HUDEP-2 (cell line): ENCODE measurements around the gene RTP3.

ENCODE experiments used
- DNase-seq, 76 experiments: peaks; one replicate each; lab custom pipeline; 2025; ENCODE audit not compliant: unreplicated experiment in 76 of 76; lab: John Stamatoyannopoulos, UW

The RTP3 gene

GRCh38 chr3:46497556-46498265 is at the start of gene RTP3:
RTP3 (plus strand) TSS chr3:46497976; CDS start chr3:46498063, 87 bp downstream.
- no peak for DNase-seq

DNA sequence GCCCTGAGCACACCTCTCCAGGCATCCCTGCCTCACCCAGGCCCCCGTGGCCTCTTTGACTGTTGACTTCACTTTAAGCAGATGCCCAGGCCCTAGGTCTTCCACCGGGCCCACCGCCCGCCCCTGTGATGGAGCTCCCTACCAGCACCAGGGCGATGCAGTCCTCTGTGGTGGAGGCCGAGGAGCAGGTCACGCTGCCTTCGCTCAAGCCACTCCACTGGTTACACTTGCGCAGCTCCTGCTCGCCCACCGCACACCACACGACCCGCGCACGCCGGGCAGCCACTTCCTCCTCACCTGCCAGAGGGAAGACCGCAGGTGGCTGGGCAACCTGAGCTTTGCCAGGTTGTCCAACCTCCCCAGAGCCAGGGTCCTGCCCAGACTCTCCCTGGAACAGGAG is 49.1 kb upstream of the RTP3 start:
- no peak for DNase-seq

DNA sequence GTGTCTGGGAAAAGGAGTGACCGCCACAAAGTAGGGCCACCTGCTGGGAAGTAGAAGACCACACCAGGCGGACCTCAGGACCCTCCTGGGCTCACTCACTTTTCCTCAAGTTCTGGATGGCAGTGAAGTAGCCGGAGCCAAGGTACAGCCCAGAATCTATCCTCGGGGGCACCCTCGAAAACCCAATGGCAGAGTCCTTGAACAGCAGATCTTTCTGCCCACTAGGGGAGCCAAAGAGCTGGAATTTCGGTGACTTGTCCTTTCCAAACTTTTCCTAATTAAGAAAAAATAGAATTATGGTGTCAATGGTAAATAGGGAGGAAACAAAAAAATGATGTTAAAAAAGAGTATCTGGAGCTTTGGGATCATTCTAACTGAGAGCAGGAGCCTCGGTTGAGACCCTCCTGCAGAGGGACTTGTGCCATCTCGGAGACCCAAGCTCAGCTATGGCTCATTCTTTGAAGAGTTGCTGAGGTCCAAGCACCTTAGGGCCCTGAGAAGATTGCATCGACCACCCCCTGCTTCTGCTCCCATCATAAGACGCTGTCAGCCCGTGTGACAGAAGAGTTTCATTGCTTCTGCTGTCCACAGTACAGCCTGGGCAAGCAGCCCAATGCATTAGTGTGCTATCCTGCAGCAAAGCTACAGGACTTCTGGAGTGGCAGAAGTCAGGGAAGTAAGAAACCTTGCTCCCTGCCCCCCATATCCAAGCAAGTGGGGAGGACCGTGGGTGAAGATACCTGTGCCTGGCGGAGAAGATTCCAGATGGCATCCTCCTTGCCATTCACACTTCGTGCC is 47.8 kb upstream of the RTP3 start:
- peak in 10 of 76 experiments; percentile 3 to 19 (median 9) for DNase-seq

DNA sequence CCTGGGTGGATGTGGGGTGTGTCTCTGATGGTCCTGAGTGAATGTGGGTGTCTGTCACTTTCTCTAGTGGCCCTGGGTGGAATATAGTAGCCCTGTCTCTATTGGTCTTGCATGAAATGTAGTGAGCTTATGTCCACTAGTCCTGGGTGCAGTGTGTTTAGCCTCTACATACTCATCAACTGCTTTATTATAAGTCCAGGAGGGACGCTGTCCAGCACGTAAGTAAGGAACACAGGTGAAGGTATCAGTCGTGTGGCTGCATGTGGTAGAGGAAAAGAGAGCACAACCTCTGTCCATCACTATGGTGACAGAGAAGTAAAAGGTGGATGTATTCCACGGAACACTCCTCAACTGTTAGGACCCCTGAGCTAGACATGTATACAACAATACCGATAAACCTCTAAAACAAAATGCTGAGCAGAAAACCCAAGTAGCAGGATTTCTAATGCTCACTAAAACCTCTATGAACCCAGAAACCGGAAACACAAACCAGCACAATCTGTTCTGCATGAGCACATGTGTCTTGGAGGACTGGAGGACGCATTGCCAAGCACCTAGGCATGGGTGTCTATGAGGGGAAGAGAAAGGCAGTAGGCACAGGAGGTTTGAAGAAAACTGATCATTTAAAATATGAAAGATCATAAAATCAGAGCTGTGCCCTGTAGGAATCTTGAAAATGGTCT is 44.1 kb upstream of the RTP3 start:
- DNase-seq: no peak

DNA sequence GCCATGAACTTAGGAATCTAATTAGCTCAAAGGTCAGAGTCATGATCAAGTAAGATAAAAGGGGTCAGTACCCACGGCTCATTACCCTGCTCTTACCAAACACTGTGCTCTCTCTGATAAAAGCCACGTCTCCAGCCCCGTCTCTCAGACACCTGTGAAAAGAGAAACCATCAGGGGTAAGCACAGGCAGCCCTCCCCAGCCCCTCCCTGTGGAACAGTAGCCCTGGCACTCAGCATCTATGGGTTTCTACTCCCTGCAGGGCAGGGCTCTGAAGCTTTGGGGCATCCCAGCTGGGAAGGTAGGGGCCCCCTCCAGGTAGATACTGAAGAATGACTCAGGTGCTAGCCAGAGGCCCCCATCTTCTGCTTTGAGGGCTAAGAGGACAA is 43.6 kb upstream of the RTP3 start:
- no peak for DNase-seq

- no peak for DNase-seq
Observed at GRCh38 chr3:46454606-46455005, 43.2 kb upstream of the RTP3 start.

DNA sequence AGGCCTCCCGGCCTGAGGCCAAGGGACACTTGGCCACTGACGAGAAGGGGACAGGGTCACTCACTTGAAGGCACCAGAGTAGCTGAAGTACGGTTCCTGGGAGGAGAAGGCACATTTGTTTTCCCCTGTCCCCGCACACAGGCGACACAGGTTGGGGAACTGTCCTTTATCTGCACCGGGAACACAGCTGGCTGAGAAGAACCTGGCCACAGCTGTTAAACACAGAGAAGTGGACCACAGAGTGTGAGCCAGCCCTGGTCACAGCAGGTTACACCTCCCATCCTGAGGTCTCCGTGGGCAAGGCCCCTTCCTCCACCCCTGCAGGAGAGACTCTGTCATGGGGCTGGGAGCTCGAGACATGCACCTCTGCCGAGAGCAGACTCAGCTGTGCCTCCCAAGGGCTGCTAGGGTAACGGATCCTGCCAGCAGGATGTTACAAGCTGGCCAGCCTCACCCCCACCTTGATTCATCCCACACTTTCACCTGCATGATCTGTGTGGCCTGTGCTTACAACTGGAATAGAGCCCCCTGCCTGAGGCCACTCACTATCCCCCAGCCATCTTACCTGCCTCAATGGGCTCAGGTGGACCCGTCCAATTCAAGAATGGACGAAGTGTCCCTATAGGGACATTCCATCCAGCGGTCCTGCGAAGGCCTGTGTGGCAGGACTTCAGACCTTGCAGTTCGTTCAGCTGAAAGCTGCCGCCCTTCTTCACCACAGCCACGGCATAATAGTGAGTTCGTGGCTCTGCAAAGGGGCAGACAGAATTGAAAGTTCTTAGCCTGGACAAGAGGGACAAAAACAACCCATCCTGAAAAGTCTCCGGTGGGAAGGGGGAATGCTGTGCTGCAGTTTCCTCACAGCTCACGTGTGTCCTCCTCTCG is 42.3 kb upstream of the RTP3 start:
- DNase-seq: no peak

- DNase-seq: no peak
Observed at GRCh38 chr3:46456118-46456517, 41.7 kb upstream of the RTP3 start.

- DNase-seq: no peak
Observed at GRCh38 chr3:46460051-46460450, 37.7 kb upstream of the RTP3 start.

DNA sequence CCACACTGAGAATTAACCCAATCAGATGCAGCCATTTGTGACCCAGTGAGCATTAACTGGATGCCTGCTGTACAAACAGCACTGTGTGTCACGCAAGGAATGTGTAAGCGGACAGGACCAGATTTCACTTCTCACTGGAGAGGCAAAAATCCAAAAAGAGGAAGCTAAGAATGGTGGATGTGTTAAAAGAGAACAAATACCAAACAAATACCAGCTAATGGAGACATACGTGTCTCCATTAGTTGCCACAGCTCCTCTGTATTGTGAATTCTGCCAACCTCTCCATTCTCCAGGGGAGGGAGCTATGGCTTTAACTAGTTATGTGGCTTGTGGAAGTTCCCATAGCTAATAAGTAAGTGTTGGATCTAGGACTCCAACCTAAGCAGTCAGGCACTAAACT is 35.7 kb upstream of the RTP3 start:
- DNase-seq: no peak

GRCh38 chr3:46462511-46462910 is 35.3 kb upstream of the RTP3 start:
- DNase-seq: no peak

GRCh38 chr3:46463120-46463867 is 34.5 kb upstream of the RTP3 start:
- DNase-seq: no peak

GRCh38 chr3:46463868-46464241 is 33.9 kb upstream of the RTP3 start:
- no peak for DNase-seq

DNA sequence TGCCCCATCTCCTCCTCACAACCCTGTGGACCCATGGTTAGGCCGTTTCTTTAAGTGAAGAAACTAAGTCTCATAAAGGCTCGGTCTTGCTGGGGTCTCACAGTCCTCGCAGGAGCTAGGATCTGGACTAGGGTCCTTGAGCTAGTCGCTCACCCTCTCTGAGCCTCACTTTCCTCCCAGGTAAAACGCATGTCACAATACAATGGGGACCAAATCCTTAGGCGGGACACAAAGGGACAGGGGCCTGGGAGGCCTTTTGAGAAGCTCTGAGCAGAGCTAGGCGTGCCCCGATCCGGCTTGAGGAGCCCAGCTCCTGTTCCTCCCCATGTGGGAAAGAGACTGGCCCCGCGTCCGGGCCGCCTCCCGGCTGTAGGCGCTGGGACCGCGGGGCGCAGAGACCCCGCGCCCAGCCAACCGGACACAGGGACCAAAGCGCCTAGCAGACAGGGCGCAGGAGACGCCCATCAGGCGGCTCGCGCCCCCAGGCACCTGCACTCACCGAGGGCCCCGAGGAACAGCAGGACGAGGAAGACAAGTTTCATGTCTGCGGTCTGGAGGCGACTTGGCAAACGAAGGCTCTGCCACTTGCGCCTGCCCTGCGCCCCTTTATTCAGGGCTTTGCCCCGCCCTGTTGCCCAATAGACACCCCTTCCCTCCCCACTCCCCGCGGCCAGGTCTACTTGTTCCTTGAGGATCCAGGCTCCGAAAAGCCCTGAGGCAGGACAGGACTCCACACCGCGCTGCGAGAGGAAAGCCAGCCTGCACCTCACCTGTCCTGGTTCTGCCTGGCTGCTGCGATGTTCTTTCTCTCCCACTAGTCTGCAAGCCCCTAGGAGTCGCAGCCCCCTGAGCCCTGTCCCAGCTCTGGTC is 33.2 kb upstream of the RTP3 start, which contains the start of gene LTF:
Gene LTF (minus strand): TSS at position 580 of the 870 bp plus-strand sequence. CDS start 38 bp downstream, at position 542.
- no peak for DNase-seq

DNA sequence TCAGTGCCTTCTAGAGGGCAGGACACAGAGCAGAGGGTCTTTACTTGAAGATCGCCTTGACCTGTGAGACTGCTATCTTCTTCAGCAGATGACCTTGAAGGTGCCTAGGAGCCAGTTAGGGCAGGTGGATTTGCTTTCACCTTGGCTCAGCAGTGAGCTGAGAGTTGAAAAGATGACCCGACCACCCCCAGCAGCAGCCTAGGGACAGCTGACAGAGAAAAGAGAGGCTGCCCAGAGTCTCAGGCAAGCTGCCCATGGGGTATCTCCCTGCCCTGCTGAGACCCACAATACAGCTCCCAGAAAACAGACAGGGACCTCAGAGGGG is 32.6 kb upstream of the RTP3 start:
- no peak for DNase-seq

DNA sequence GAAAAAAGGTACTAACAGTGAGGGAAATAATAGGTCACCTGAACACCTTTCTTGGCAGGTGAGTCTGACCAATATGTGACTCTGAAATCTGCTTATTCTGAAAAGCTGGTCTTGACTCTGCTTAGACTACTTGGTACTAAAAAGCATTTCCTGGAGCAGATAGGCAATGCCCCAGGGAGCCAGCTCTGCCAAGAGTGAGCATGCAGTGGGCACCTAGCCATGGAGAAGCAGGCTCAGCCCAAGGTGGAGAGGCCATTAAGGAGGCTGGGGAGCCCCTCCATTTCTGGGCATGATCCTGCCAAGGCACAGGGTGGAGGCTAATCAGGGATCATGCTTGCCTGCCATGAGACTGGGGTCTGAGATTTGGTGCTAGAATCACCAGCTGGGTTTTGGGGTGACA is 31.5 kb upstream of the RTP3 start:
- no peak for DNase-seq

DNA sequence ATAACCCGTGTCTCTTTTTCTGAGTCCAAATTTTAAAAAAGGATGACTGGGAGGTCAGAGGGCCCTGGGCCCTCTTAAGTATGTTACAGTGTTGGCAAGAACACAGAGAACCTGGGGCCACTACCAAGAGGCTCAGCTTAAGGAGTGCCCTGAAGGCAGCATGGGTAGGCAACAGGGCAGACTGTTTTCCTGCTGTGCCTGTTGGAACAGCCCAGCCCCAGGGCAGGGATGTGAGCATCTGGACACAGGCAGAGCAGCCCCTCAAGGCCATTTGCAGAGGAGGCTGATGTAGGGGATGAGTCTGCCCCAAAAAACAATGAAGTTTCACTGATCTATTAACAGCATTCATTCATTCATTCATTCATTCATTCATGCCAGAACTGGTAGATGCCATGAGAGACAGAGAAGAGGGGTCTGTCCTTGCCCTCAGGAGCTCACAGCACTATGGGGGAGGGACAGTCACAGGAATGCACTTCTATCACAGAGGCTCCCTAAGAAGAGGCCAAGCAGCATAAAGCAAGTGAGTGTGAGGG is 30.8 kb upstream of the RTP3 start:
- DNase-seq: no peak

- DNase-seq: no peak
Observed at GRCh38 chr3:46467562-46467961, 30.2 kb upstream of the RTP3 start.
